Aorta (tissue), 5 donors: Measurements from ENCODE around the gene AOC1. TPM values are rescaled to one million over a fixed set of nuclear protein-coding genes. Genes with fewer than 3 reads are reported as not detected.

Experiments used
- ATAC-seq: fragments of 200-7000 bp; cut with Tn5 transposase; one replicate; pipeline ENCODE4 v1.9.1; 2022; ENCODE audit warnings: moderate library complexity; ENCODE audit not compliant: low FRiP score
- DNase-seq, 2 donors: peaks; one replicate each; pipeline ENCODE4 v3.0.0-alpha.2; 2020
- H3K27ac ChIP-seq, 2 donors: one replicate each; pipeline ENCODE4 v1.5.1; 2013; ENCODE audit warnings: low read length in 2 of 2, mild to moderate bottlenecking in 2 of 2, moderate library complexity in 2 of 2, control low read depth in 1 of 2, inconsistent platforms in 1 of 2, low read depth in 1 of 2
- H3K27me3 ChIP-seq, 2 donors: one replicate each; pipeline ENCODE4 v1.6.1; 2013; ENCODE audit warnings: control low read depth in 1 of 2, low read length in 1 of 2, mild to moderate bottlenecking in 1 of 2, moderate library complexity in 1 of 2; ENCODE audit not compliant: insufficient read depth in 2 of 2, control insufficient read depth in 1 of 2
- H3K36me3 ChIP-seq, 2 donors: one replicate each; pipeline ENCODE4 v1.6.1; 2013; ENCODE audit warnings: control low read depth in 1 of 2, low read length in 1 of 2, mild to moderate bottlenecking in 1 of 2; ENCODE audit not compliant: insufficient read depth in 2 of 2, control insufficient read depth in 1 of 2
- H3K4me1 ChIP-seq, 2 donors: one replicate each; pipeline ENCODE4 v1.6.1; 2013; ENCODE audit warnings: low read length in 2 of 2, control low read depth in 1 of 2, mild to moderate bottlenecking in 1 of 2, moderate library complexity in 1 of 2; ENCODE audit not compliant: insufficient read depth in 2 of 2, control insufficient read depth in 1 of 2
- H3K4me3 ChIP-seq, 2 donors: one replicate each; pipeline ENCODE4 v1.5.1; 2013; ENCODE audit warnings: low read length in 2 of 2, control low read depth in 1 of 2, mild to moderate bottlenecking in 1 of 2
- H3K9me3 ChIP-seq: one replicate; pipeline ENCODE4 v1.6.1; 2013; ENCODE audit warnings: mild to moderate bottlenecking, low read length; ENCODE audit not compliant: control insufficient read depth
- WGBS, 2 donors: extraction: QIAGEN DNeasy Blood & Tissue Kit; methylation state at CpG; one replicate each; pipeline ENCODE4 v1.1.7; 2013; 5-methylcytosine and 5-hydroxymethylcytosine counted together
- intact Hi-C, 2 donors: fragments of 100-400 bp; cut with DNase I; formaldehyde crosslinking; loops; one replicate each; pipeline versions ENCODE4 v1.14.2 to v1.15.0; 2022
- polyA plus RNA-seq, 2 donors: library from polyadenylated mRNA; stranded (reverse); fragments of 200-250 nt; gene quantifications; one replicate each; pipeline ENCODE4 v1.2.3, GENCODE V29; 2013
- total RNA-seq, 2 donors: library from RNA; stranded (reverse); fragmentation: NEBNext Ultra II Directional; extraction: Animal tissue kit (Norgen Biotek cat#: 25700); gene quantifications; one replicate each; pipeline ENCODE4 v1.2.1, GENCODE V29; 2021
- donor health status: healthy with polysubstance abuse.
- donor health status: Bipolar disorder and iron deficiency.
- donor health status: DM: no; HTN: no; CAD: no.
- donor health status: DM: no; HTN: no; CAD: no.
- donor health status: DM: yes; HTN: yes; CAD: no.

The AOC1 gene
- total and polyA plus RNA-seq, 4 donors: 0.23 to 17.9 (median 0.72) TPM; not detected in 1

- Histone ChIP-seq H3K4me3 (no peak overlapping the region), H3K9me3 (peaks cover 1% of the 10 kb centered on the region), H3K27ac (no peak overlapping the region), H3K27me3 (no peaks in the 10 kb centered on the region), H3K36me3 (no peaks in the 10 kb centered on the region), H3K4me1 (no peaks in the 10 kb centered on the region)
- 69 to 96% methylated on average over 2 of the region's 2 CpGs for WGBS, 2 donors
- DNase-seq (no peak), ATAC-seq (no peak)
- intact Hi-C loops: no loop called here
Observed at GRCh38 chr7:150828384-150828783, 23.9 kb upstream of the AOC1 start.

GRCh38 chr7:150829426-150829825 lies 22.9 kb upstream of the AOC1 start:
- peaks cover 1% of the 10 kb centered on the region for H3K9me3 ChIP-seq
- H3K27ac ChIP-seq: no peak overlapping the region
- intact Hi-C loops: no loop called here
- 68 to 88% methylated on average over 1 of the region's 1 CpG for WGBS, 2 donors
- H3K4me3 ChIP-seq: no peak overlapping the region
- no peaks in the 10 kb centered on the region for H3K36me3 ChIP-seq
- H3K4me1 ChIP-seq: no peaks in the 10 kb centered on the region
- ATAC-seq (no peak), DNase-seq (no peak)
- no peaks in the 10 kb centered on the region for H3K27me3 ChIP-seq

- H3K27ac ChIP-seq: no peak overlapping the region
- WGBS, 2 donors: 35 to 79% methylated on average over 1 of the region's 1 CpG
- no peaks in the 10 kb centered on the region for H3K4me1 ChIP-seq
- H3K4me3 ChIP-seq: no peak overlapping the region
- H3K27me3 ChIP-seq: no peaks in the 10 kb centered on the region
- intact Hi-C loops: no loop called here
- ATAC-seq: no peak
- no peaks in the 10 kb centered on the region for H3K36me3 ChIP-seq
- H3K9me3 ChIP-seq: peaks cover 1% of the 10 kb centered on the region
- no peak for DNase-seq
Observed at GRCh38 chr7:150830937-150831336, 21.4 kb upstream of the AOC1 start.

- H3K9me3 ChIP-seq: peaks cover 1% of the 10 kb centered on the region
- DNase-seq (no peak), ATAC-seq (no peak)
- no peaks in the 10 kb centered on the region for H3K36me3 ChIP-seq
- H3K27me3 ChIP-seq: no peaks in the 10 kb centered on the region
- no peak overlapping the region for H3K4me3 ChIP-seq
- H3K4me1 ChIP-seq: no peaks in the 10 kb centered on the region
- H3K27ac ChIP-seq: no peak overlapping the region
- intact Hi-C loops: no loop called here
- WGBS, 2 donors: 30 to 57% methylated on average over 1 of the region's 1 CpG
Observed at GRCh38 chr7:150831851-150832250, 20.5 kb upstream of the AOC1 start.

GRCh38 chr7:150835019-150835418 lies 17.3 kb upstream of the AOC1 start:
- Histone ChIP-seq H3K27ac (no peak overlapping the region), H3K4me1 (no peaks in the 10 kb centered on the region), H3K36me3 (no peaks in the 10 kb centered on the region), H3K27me3 (no peaks in the 10 kb centered on the region), H3K4me3 (no peak overlapping the region), H3K9me3 (peaks cover 1% of the 10 kb centered on the region)
- 54 to 63% methylated on average over 1 of the region's 1 CpG for WGBS, 2 donors
- no peak for DNase-seq
- intact Hi-C loops: no loop called here
- ATAC-seq: no peak

- intact Hi-C loops: no loop called here
- WGBS, 2 donors: 65 to 70% methylated on average over 6 of the region's 6 CpGs
- H3K27me3 ChIP-seq: no peaks in the 10 kb centered on the region
- DNase-seq: peak in 1 of 2 donors; percentile 21
- no peaks in the 10 kb centered on the region for H3K36me3 ChIP-seq
- H3K27ac ChIP-seq: no peak overlapping the region
- no peak for ATAC-seq
- peaks cover 1% of the 10 kb centered on the region for H3K9me3 ChIP-seq
- no peak overlapping the region for H3K4me3 ChIP-seq
- no peaks in the 10 kb centered on the region for H3K4me1 ChIP-seq
Observed at GRCh38 chr7:150835702-150836280, 16.5 kb upstream of the AOC1 start.

GRCh38 chr7:150838965-150839650 lies 13.2 kb upstream of the AOC1 start:
- intact Hi-C loops: no loop called here
- DNase-seq: peak in 1 of 2 donors; percentile 19
- 74 to 79% methylated on average over 7 of the region's 7 CpGs for WGBS, 2 donors

GRCh38 chr7:150842018-150842417 lies 10.3 kb upstream of the AOC1 start:
- no peaks in the 10 kb centered on the region for H3K27me3 ChIP-seq
- ATAC-seq: no peak

More at GRCh38 chr7:150838965-150839650, 13.2 kb upstream of the AOC1 start:
- Histone ChIP-seq H3K4me1 (no peaks in the 10 kb centered on the region), H3K27me3 (no peaks in the 10 kb centered on the region), H3K4me3 (no peak overlapping the region), H3K27ac (no peak overlapping the region), H3K36me3 (no peaks in the 10 kb centered on the region), H3K9me3 (peaks cover 3% of the 10 kb centered on the region)
- no peak for ATAC-seq

GRCh38 chr7:150842716-150843115 lies 9.6 kb upstream of the AOC1 start:
- Histone ChIP-seq H3K36me3 (no peaks in the 10 kb centered on the region), H3K9me3 (peaks cover 3% of the 10 kb centered on the region), H3K27ac (no peak overlapping the region), H3K4me3 (no peak overlapping the region), H3K4me1 (no peaks in the 10 kb centered on the region), H3K27me3 (no peaks in the 10 kb centered on the region)
- ATAC-seq (no peak), DNase-seq (peak in 1 of 2 donors; percentile 33)
- intact Hi-C loops: no loop called here
- WGBS, 2 donors: 62 to 73% methylated on average over 4 of the region's 4 CpGs

More at GRCh38 chr7:150842018-150842417, 10.3 kb upstream of the AOC1 start:
- Histone ChIP-seq H3K27ac (no peak overlapping the region), H3K4me3 (no peak overlapping the region), H3K4me1 (no peaks in the 10 kb centered on the region), H3K36me3 (no peaks in the 10 kb centered on the region), H3K9me3 (peaks cover 3% of the 10 kb centered on the region)
- intact Hi-C loops: no loop called here
- WGBS, 2 donors: 94 to 95% methylated on average over 3 of the region's 3 CpGs
- peak in 1 of 2 donors; percentile 17 for DNase-seq
